GM23338 (cell line): ENCODE measurements around the gene CFAP100. TPM values are rescaled to one million over a fixed set of nuclear protein-coding genes. Genes with fewer than 3 reads are reported as not detected.

Experiments
- ATAC-seq: fragments of 200-7000 bp; cut with Tn5 transposase; 3 replicates; pipeline ENCODE4 v1.9.1; 2020
- DNase-seq: peaks from one replicate; pipeline ENCODE4 v3.0.0-alpha.2; 2015; ENCODE audit warnings: low spot score
- H2AFZ ChIP-seq: fragments of 200-600 bp; sonication (generic); 2 replicates; pipeline ENCODE4 v1.8.0; 2016; ENCODE audit warnings: antibody characterized with exemption, mild to moderate bottlenecking, moderate library complexity
- H3F3A ChIP-seq: fragments of 200-600 bp; sonication (generic); replicated peaks from 2 replicates; pipeline ENCODE4 v1.8.0; 2017; ENCODE audit warnings: antibody characterized with exemption, mixed run types, low read depth
- H3K27ac ChIP-seq: fragments of 200-600 bp; sonication (generic); 2 replicates; pipeline ENCODE4 v1.6.1; 2016; ENCODE audit warnings: low read depth
- H3K27me3 ChIP-seq: fragments of 200-600 bp; sonication (generic); 2 replicates; pipeline ENCODE4 v1.8.0; 2016; ENCODE audit warnings: mild to moderate bottlenecking, mixed run types, moderate library complexity; ENCODE audit not compliant: insufficient read depth
- H3K36me3 ChIP-seq: fragments of 200-600 bp; sonication (generic); 2 replicates; pipeline ENCODE4 v1.8.0; 2016; ENCODE audit warnings: mild to moderate bottlenecking; ENCODE audit not compliant: insufficient read depth
- H3K4me1 ChIP-seq: fragments of 200-600 bp; sonication (generic); 2 replicates; pipeline ENCODE4 v1.8.0; 2016; ENCODE audit warnings: mild to moderate bottlenecking, moderate library complexity; ENCODE audit not compliant: insufficient read depth
- H3K4me2 ChIP-seq: fragments of 200-600 bp; sonication (generic); 2 replicates; pipeline ENCODE4 v1.7.1; 2017; ENCODE audit warnings: mixed run types
- H3K4me3 ChIP-seq: fragments of 200-600 bp; sonication (generic); 2 replicates; pipeline ENCODE4 v1.6.1; 2016; ENCODE audit warnings: mixed run types
- H3K79me2 ChIP-seq: fragments of 200-600 bp; sonication (generic); replicated peaks from 2 replicates; pipeline ENCODE4 v1.8.0; 2017; ENCODE audit warnings: mild to moderate bottlenecking; ENCODE audit not compliant: insufficient read depth
- H3K9me2 ChIP-seq: fragments of 200-600 bp; sonication (generic); 2 replicates; pipeline ENCODE4 v1.8.0; 2017; ENCODE audit not compliant: insufficient read depth
- H4K20me1 ChIP-seq: fragments of 200-600 bp; sonication (generic); replicated peaks from 2 replicates; pipeline ENCODE4 v1.8.0; 2017; ENCODE audit warnings: mild to moderate bottlenecking; ENCODE audit not compliant: insufficient read depth
- H3K27ac Mint-ChIP-seq: 2 replicates; pipeline ENCODE4 v1.8.0; 2020; ENCODE audit warnings: inconsistent platforms, mild to moderate bottlenecking, moderate library complexity, mixed read lengths
- H3K27me3 Mint-ChIP-seq: 3 replicates; pipeline ENCODE4 v1.8.0; 2022; ENCODE audit warnings: low read depth, mild to moderate bottlenecking, moderate library complexity, mixed read lengths, inconsistent platforms; ENCODE audit not compliant: insufficient read depth, poor library complexity
- H3K36me3 Mint-ChIP-seq: 3 replicates; pipeline ENCODE4 v1.8.0; 2021; ENCODE audit warnings: low read depth, mild to moderate bottlenecking, inconsistent platforms, moderate library complexity, mixed read lengths
- H3K4me1 Mint-ChIP-seq: 3 replicates; pipeline ENCODE4 v1.8.0; 2020; ENCODE audit warnings: mild to moderate bottlenecking, inconsistent platforms, mixed read lengths
- H3K4me3 Mint-ChIP-seq: 3 replicates; pipeline ENCODE4 v1.8.0; 2021; ENCODE audit warnings: moderate library complexity, mild to moderate bottlenecking, inconsistent platforms, mixed read lengths
- H3K9me3 Mint-ChIP-seq: 3 replicates; pipeline ENCODE4 v1.8.0; 2020; ENCODE audit warnings: moderate library complexity, mild to moderate bottlenecking, inconsistent platforms, mixed read lengths
- ETS1 ChIP-seq: IDR thresholded peaks from 2 replicates; pipeline ENCODE4 v1.6.1; 2016; ENCODE audit warnings: antibody characterized with exemption
- JUNB ChIP-seq: IDR thresholded peaks from one replicate; pipeline ENCODE4 v1.6.1; 2016; ENCODE audit warnings: antibody characterized with exemption; ENCODE audit not compliant: unreplicated experiment
- NANOG ChIP-seq: IDR thresholded peaks from 2 replicates; pipeline ENCODE4 v1.6.1; 2016; ENCODE audit warnings: antibody characterized with exemption, borderline replicate concordance
- REST ChIP-seq: IDR thresholded peaks from one replicate; pipeline ENCODE4 v1.6.1; 2018; ENCODE audit warnings: antibody characterized with exemption; ENCODE audit not compliant: unreplicated experiment
- ZNF114 ChIP-seq: fragments of 250-450 bp; sonication (Bioruptor Pico); IDR thresholded peaks from 2 replicates; pipeline ENCODE4 v1.5.0; 2020; ENCODE audit warnings: mild to moderate bottlenecking, moderate library complexity
- ZNF331 ChIP-seq: fragments of 250-450 bp; sonication (Bioruptor Pico); IDR thresholded peaks from 2 replicates; pipeline ENCODE4 v1.5.0; 2020; ENCODE audit warnings: low read depth, mild to moderate bottlenecking, moderate library complexity
- ZNF462 ChIP-seq: fragments of 250-450 bp; sonication (Bioruptor Pico); IDR thresholded peaks from 2 replicates; pipeline ENCODE4 v1.5.0; 2020; ENCODE audit warnings: mild to moderate bottlenecking, moderate library complexity
- polyA plus RNA-seq: library from polyadenylated mRNA; unstranded; fragments of >200 nt; fragmentation: Nextera tagmentation; extraction: Ambion mirVana; gene quantifications from 2 replicates; pipeline ENCODE4 v1.2.1, GENCODE V29; 2016
- total RNA-seq: library from RNA; depleted of rRNA; stranded (reverse); fragments of >200 nt; shearing (Covaris generic); gene quantifications from 2 replicates; pipeline ENCODE4 v1.2.3, GENCODE V29; 2014

Gene CFAP100
- total and polyA plus RNA-seq, 2 experiments from 2014 or later: 0.07 TPM; not detected in 1

- TF ChIP-seq ZNF462 (CRISPR knock-in tag) (no peak), REST (no peak)
Measured at GRCh38 chr3:126407412-126408044, 12.8 kb downstream of the CFAP100 start (continued).

- Histone ChIP-seq H3K4me3 (no peak overlapping the region), H3F3A (no peaks in the 10 kb centered on the region), H3K4me2 (no peak overlapping the region), H2AFZ (no peak overlapping the region), H3K36me3 (no peaks in the 10 kb centered on the region), H3K27me3 (no peaks in the 10 kb centered on the region), H3K79me2 (no peaks in the 10 kb centered on the region), H4K20me1 (no peaks in the 10 kb centered on the region), H3K27ac (no peak overlapping the region), H3K9me2 (no peaks in the 10 kb centered on the region; the same call in 1 of the 2 replicates), H3K4me1 (peaks cover 6% of the 10 kb centered on the region; the same call in 1 of the 2 replicates)
- no peaks in the 10 kb centered on the region for H3K36me3 Mint-ChIP-seq
- no peak for ATAC-seq
- H3K4me1 Mint-ChIP-seq: peaks cover 12% of the 10 kb centered on the region; the same call in 2 of the 3 replicates
- H3K4me3 Mint-ChIP-seq: no peak overlapping the region
- no peaks in the 10 kb centered on the region for H3K9me3 Mint-ChIP-seq
- no peak overlapping the region for H3K27ac Mint-ChIP-seq
- no peak for DNase-seq
- H3K27me3 Mint-ChIP-seq: peaks cover under 1% of the 10 kb centered on the region
- no peak for TF ChIP-seq JUNB
- TF ChIP-seq ETS1: no peak
- no peak for TF ChIP-seq ZNF331 (CRISPR knock-in tag)
- no peak for TF ChIP-seq NANOG
- no peak for TF ChIP-seq ZNF114 (CRISPR knock-in tag)
Measured at GRCh38 chr3:126408099-126408498, 13.4 kb downstream of the CFAP100 start.
